Right atrium auricular region (tissue), 2 donors: ENCODE measurements around the gene YBX2. TPM values are rescaled to one million over a fixed set of nuclear protein-coding genes. Genes with fewer than 3 reads are reported as not detected.
A peak's percentile ranks its signal among the peaks of the same experiment; 100 is the strongest.

ENCODE experiments used
- DNase-seq: peaks from one replicate; pipeline ENCODE4 v3.0.0-alpha.2; 2019; ENCODE audit warnings: low spot score
- H3K27ac ChIP-seq, 2 donors: fragments of 200-600 bp; sonication (generic); 1 replicate in 1 of 2; 2 replicates in 1 of 2; pipeline ENCODE4 v1.5.1; 2016 to 2019
- H3K27me3 ChIP-seq, 2 donors: fragments of 200-600 bp; sonication (generic); one replicate each; pipeline versions ENCODE4 v1.5.1 to v1.6.0; 2017 to 2019
- H3K36me3 ChIP-seq: fragments of 200-600 bp; sonication (generic); one replicate; pipeline ENCODE4 v1.5.1; 2016
- H3K4me1 ChIP-seq, 2 donors: fragments of 200-600 bp; sonication (generic); one replicate each; pipeline versions ENCODE4 v1.5.1 to v1.6.0; 2017 to 2019
- H3K4me3 ChIP-seq, 2 donors: fragments of 200-600 bp; sonication (generic); 1 replicate in 1 of 2; 2 replicates in 1 of 2; pipeline ENCODE4 v1.5.1; 2017 to 2019; ENCODE audit warnings: mild to moderate bottlenecking in 1 of 2, moderate library complexity in 1 of 2
- H3K9me3 ChIP-seq, 2 donors: fragments of 200-600 bp; sonication (generic); one replicate each; pipeline ENCODE4 v1.5.1; 2019
- total RNA-seq, 2 donors: library from RNA; depleted of rRNA; stranded (reverse); fragments of >200 nt; gene quantifications; one replicate each; pipeline ENCODE4 v1.1.0, GENCODE V29; 2016
- TF ChIP-seq, protein P1 (sequence below), 2 donors: fragments of 200-600 bp; sonication (generic); IDR thresholded peaks; one replicate each; pipeline ENCODE4 v1.5.1; 2019; ENCODE audit warnings: antibody characterized with exemption in 2 of 2

Gene YBX2
- total RNA-seq, 2 donors from 2014 or later = 2.9 to 3.0 TPM

DNA sequence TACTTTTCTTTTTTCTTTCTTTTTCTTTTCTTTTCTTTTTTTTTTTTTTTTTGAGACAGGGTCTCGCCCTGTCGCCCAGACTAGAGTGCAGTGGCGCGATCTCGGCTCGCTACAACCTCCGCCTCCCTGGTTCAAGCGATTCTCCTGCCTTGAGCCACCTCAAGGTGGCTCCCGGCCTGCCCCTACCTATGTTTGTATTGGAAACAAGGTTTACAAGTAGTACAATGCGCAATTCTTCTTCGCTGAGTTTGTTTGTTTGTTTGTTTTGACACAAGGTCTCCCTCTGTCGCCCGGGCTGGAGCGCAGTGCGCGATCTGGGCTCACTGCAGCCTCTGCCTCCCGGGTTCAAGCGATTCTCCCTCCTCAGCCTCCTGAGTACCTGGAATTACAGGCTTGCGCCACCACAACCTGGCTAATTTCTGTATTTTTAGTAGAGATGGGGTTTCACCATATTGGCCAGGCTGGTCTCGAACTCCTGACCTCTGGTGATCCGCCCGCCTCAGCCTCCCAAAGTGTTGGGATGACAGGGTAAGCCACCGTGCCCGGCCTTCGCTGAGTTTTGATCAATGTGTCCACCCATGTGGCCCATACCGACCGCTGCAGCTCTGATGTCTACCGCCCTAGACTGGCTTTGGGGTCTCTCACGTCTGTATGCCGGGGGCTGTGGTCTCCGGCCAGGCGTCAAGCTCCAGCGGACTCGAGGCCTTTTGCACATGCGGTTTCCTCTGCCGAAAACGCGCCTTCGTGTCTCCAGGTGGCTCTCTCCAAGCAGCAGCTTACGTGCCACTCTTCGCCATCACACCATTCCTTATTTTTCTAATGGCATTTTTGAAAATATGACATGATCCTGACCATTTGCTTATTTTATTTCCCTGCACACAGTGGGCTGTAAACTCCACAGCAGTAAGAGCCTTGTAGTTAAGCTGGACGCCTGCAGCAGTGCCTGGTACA, 1.1 kb upstream of the YBX2 start:
- Histone ChIP-seq H3K4me3 (peak overlapping the region; percentile 13 to 43), H3K36me3 (no peaks in the 10 kb centered on the region), H3K27ac (peak overlapping the region; percentile 78 to 81), H3K27me3 (peaks cover 0 to 8% of the 10 kb centered on the region in 2 donors), H3K4me1 (peaks cover 0 to 63% of the 10 kb centered on the region in 2 donors), H3K9me3 (no peaks in the 10 kb centered on the region)
- no peak for DNase-seq
- TF ChIP-seq, protein P1, sequence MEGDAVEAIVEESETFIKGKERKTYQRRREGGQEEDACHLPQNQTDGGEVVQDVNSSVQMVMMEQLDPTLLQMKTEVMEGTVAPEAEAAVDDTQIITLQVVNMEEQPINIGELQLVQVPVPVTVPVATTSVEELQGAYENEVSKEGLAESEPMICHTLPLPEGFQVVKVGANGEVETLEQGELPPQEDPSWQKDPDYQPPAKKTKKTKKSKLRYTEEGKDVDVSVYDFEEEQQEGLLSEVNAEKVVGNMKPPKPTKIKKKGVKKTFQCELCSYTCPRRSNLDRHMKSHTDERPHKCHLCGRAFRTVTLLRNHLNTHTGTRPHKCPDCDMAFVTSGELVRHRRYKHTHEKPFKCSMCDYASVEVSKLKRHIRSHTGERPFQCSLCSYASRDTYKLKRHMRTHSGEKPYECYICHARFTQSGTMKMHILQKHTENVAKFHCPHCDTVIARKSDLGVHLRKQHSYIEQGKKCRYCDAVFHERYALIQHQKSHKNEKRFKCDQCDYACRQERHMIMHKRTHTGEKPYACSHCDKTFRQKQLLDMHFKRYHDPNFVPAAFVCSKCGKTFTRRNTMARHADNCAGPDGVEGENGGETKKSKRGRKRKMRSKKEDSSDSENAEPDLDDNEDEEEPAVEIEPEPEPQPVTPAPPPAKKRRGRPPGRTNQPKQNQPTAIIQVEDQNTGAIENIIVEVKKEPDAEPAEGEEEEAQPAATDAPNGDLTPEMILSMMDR (IDR thresholded peaks at IDR 0.05) = no peak

DNA sequence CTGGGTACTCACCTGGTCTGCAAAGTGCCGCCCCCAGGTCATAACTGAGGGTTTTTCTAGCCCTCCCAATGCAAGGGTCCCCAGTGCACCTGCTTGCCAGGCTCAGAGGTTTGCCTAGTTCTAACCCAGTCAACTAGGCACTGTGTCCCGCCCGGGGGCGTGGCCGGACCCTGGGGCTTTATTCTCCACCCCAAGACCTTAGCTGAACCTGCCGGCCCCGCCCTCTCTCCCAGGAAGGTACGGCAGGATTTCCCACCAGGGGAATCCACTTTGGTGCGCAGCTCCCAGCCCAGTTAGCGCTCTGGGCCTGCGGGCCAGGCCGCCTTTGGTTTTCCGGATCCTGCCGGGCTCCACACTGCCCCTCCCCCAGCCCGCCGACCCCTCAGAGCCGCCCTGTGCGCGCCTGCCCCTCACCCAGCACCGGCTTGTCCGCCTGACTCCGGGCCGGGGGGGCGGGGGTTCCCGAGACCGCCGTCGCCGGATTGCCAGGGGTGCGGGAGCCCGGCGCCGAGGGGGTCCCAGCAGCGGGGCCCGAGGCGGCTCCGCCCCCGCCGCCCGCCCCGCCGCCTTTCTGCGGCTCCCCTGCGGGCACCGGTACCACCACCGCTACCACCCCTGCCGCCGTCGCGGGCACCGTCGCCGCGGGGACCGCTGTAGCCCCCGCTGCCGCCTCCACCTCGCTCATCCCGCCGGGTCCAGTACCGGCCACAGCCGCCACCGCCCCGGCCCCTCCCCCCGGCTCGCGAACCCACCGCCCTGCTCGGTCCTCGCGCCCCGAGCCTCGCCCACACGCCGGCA, 424 bp downstream of the YBX2 start:
- peaks cover 0 to 8% of the 10 kb centered on the region in 2 donors for H3K27me3 ChIP-seq
- DNase-seq = no peak
- peaks cover 0 to 69% of the 10 kb centered on the region in 2 donors for H3K4me1 ChIP-seq
- H3K4me3 ChIP-seq = peak overlapping the region in 1 of 2 donors; percentile 43
- no peaks in the 10 kb centered on the region for H3K36me3 ChIP-seq
- TF ChIP-seq, protein P1 (IDR thresholded peaks at IDR 0.05) = no peak
- H3K27ac ChIP-seq = peak overlapping the region; percentile 78 to 81
- H3K9me3 ChIP-seq = no peaks in the 10 kb centered on the region

DNA sequence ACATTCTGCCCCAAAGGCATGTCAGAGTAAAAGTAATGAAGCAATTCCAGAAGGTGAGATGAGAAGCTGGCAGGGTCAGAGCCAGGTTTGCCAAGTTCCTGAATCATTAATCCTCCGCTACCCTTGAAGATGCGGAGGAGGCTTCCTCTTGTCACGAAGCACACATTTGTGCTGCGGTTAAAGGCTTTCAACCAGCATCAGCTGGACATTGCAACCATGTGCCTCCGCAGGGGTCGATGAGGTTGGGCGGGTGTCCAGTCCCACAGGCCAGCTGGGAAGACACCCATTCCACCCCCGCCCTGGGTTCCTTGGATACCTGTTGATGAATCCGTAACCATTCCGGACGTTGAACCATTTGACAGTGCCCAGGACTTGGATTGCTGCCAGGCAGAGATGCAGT, 1.3 kb downstream of the YBX2 start:
- Histone ChIP-seq H3K27me3 (peaks cover 0 to 8% of the 10 kb centered on the region in 2 donors), H3K9me3 (no peaks in the 10 kb centered on the region), H3K4me3 (no peak overlapping the region), H3K27ac (peak overlapping the region; percentile 78 to 81), H3K36me3 (no peaks in the 10 kb centered on the region), H3K4me1 (peaks cover 0 to 69% of the 10 kb centered on the region in 2 donors)
- TF ChIP-seq, protein P1 (IDR thresholded peaks at IDR 0.05) = no peak
- DNase-seq = no peak

DNA sequence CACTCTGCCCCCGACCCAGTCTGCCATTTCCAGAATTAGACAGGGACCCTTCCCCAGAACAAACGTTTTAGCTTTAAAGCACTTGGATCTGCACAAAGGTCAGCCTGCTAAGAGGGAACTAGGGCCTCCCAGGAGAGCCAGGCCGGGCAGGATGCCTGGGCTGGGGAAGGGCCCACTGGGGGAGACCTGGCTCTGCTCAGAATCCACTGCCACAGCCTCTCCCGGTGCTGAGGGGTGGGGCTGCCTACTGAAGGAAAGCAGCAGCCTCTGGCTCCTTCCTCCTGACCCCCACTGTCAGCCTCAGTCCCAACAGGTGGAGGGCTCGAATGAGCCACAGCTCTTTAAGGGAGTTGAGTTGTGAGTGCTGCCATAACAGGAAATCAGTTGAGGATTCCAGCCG, 1.7 kb downstream of the YBX2 start:
- peaks cover 0 to 8% of the 10 kb centered on the region in 2 donors for H3K27me3 ChIP-seq
- no peaks in the 10 kb centered on the region for H3K36me3 ChIP-seq
- TF ChIP-seq, protein P1 (IDR thresholded peaks at IDR 0.05) = no peak
- peaks cover 0 to 69% of the 10 kb centered on the region in 2 donors for H3K4me1 ChIP-seq
- H3K4me3 ChIP-seq = no peak overlapping the region
- no peak for DNase-seq
- no peaks in the 10 kb centered on the region for H3K9me3 ChIP-seq
- H3K27ac ChIP-seq = peak overlapping the region; percentile 78 to 81

DNA sequence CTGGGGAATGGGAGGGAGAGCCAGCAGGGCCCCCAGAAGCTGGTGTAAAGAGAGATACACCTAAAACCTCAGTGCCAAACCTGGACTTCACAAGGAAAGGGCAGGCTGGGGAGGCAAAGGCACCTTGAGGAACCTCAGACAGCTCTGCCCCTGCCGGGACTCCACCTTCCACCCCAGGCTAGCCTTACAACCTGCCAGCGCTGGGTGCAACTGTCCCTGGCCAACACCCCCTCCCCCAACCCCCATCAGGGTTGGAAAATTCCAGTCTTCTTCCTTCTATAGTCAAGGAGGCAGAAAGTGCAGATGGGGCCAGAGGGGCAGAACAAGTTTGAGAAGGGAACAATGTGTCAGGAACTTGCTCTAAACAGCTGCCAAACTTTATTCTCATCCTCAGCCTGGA, 2.2 kb downstream of the YBX2 start:
- H3K27ac ChIP-seq = peak overlapping the region; percentile 78 to 81
- TF ChIP-seq, protein P1 (IDR thresholded peaks at IDR 0.05) = no peak
- no peak overlapping the region for H3K4me3 ChIP-seq
- H3K36me3 ChIP-seq = no peaks in the 10 kb centered on the region
- peaks cover 0 to 69% of the 10 kb centered on the region in 2 donors for H3K4me1 ChIP-seq
- H3K9me3 ChIP-seq = no peaks in the 10 kb centered on the region
- DNase-seq = no peak
- peaks cover 0 to 8% of the 10 kb centered on the region in 2 donors for H3K27me3 ChIP-seq
